ENCODE data around the gene TOX3. TPM values are rescaled to one million over a fixed set of nuclear protein-coding genes. Genes with fewer than 3 reads are reported as not detected.

Gene TOX3
- total RNA-seq, 1 experiment from 2014 or later, result not detected

GRCh38 chr16:52398491-52398960, 148.4 kb downstream of the TOX3 start:
- Mint-ChIP-seq H3K27ac (ENCODE audit: low read depth, unreplicated experiment) (no peak overlapping the region), H3K36me3 (ENCODE audit: insufficient read depth, unreplicated experiment) (no peaks in the 10 kb centered on the region), H3K9me3 (ENCODE audit: unreplicated experiment) (peaks cover 17% of the 10 kb centered on the region), H3K4me3 (ENCODE audit: unreplicated experiment) (no peak overlapping the region), H3K4me1 (ENCODE audit: insufficient read depth, unreplicated experiment) (no peaks in the 10 kb centered on the region), H3K27me3 (ENCODE audit: insufficient read depth, unreplicated experiment) (no peaks in the 10 kb centered on the region)
- POLR2A ChIA-PET, result no interaction called here
- CTCF ChIA-PET, result interaction anchor here (0.6 kb wide), 1 partner anchor 455 kb away, joined by 3 read pairs; no protein-coding TSS in a partner anchor
- TF ChIP-seq CTCF (IDR thresholded peaks at IDR 0.05; ENCODE audit: unreplicated experiment), result no peak
- intact Hi-C loops (cut with micrococcal nuclease), result no loop called here
- no peak for DNase-seq (ENCODE audit: unreplicated experiment)
- BruUV-seq (replicated peaks), result no TSS peak

GRCh38 chr16:52398021-52398420, 148.9 kb downstream of the TOX3 start:
- H3K4me1 Mint-ChIP-seq (ENCODE audit: insufficient read depth, unreplicated experiment), result no peaks in the 10 kb centered on the region
- intact Hi-C loops (cut with micrococcal nuclease), result no loop called here
- H3K27me3 Mint-ChIP-seq (ENCODE audit: insufficient read depth, unreplicated experiment), result no peaks in the 10 kb centered on the region
- H3K9me3 Mint-ChIP-seq (ENCODE audit: unreplicated experiment), result peaks cover 17% of the 10 kb centered on the region
- no peak overlapping the region for H3K4me3 Mint-ChIP-seq (ENCODE audit: unreplicated experiment)
- no peak overlapping the region for H3K27ac Mint-ChIP-seq (ENCODE audit: low read depth, unreplicated experiment)
- POLR2A ChIA-PET, result no interaction called here
- DNase-seq (ENCODE audit: unreplicated experiment), result no peak
- TF ChIP-seq CTCF (IDR thresholded peaks at IDR 0.05; ENCODE audit: unreplicated experiment), result no peak
- BruUV-seq (replicated peaks), result no TSS peak
- CTCF ChIA-PET, result no interaction called here
- no peaks in the 10 kb centered on the region for H3K36me3 Mint-ChIP-seq (ENCODE audit: insufficient read depth, unreplicated experiment)

- Mint-ChIP-seq H3K27ac (ENCODE audit: low read depth, unreplicated experiment) (no peak overlapping the region), H3K4me1 (ENCODE audit: insufficient read depth, unreplicated experiment) (no peaks in the 10 kb centered on the region), H3K27me3 (ENCODE audit: insufficient read depth, unreplicated experiment) (peaks cover 15% of the 10 kb centered on the region), H3K9me3 (ENCODE audit: unreplicated experiment) (peaks cover 29% of the 10 kb centered on the region), H3K4me3 (ENCODE audit: unreplicated experiment) (no peak overlapping the region), H3K36me3 (ENCODE audit: insufficient read depth, unreplicated experiment) (no peaks in the 10 kb centered on the region)
- BruUV-seq (replicated peaks), result no TSS peak
- no peak for DNase-seq (ENCODE audit: unreplicated experiment)
- no peak for TF ChIP-seq CTCF (IDR thresholded peaks at IDR 0.05; ENCODE audit: unreplicated experiment)
- intact Hi-C loops (cut with micrococcal nuclease), result no loop called here
- ChIA-PET POLR2A (no interaction called here), CTCF (no interaction called here)
These were observed 153.5 kb downstream of the TOX3 start for GRCh38 chr16:52393448-52393847.

- Mint-ChIP-seq H3K36me3 (ENCODE audit: insufficient read depth, unreplicated experiment) (no peaks in the 10 kb centered on the region), H3K9me3 (ENCODE audit: unreplicated experiment) (peaks cover 14% of the 10 kb centered on the region), H3K27me3 (ENCODE audit: insufficient read depth, unreplicated experiment) (peaks cover 15% of the 10 kb centered on the region), H3K4me1 (ENCODE audit: insufficient read depth, unreplicated experiment) (no peaks in the 10 kb centered on the region), H3K4me3 (ENCODE audit: unreplicated experiment) (no peak overlapping the region), H3K27ac (ENCODE audit: low read depth, unreplicated experiment) (no peak overlapping the region)
- no TSS peak for BruUV-seq (replicated peaks)
- CTCF ChIA-PET, result no interaction called here
- no peak for DNase-seq (ENCODE audit: unreplicated experiment)
- no peak for TF ChIP-seq CTCF (IDR thresholded peaks at IDR 0.05; ENCODE audit: unreplicated experiment)
- intact Hi-C loops (cut with micrococcal nuclease), result no loop called here
- POLR2A ChIA-PET, result no interaction called here
These were observed 157.9 kb downstream of the TOX3 start for GRCh38 chr16:52389045-52389444.

Data from MCF 10A (cell line).